Prostate gland (tissue), 2 donors: ENCODE data around the gene SNX6.

Source experiments
- CTCF ChIP-seq, 4 experiments: fragments of 200-600 bp in 2 of 4; fragments of 450-650 bp in 2 of 4; sonication (generic) in 2 of 4; IDR thresholded peaks; 1 replicate in 3 of 4; 2 replicates in 1 of 4; pipeline ENCODE4 v1.5.1; 2016 to 2019; ENCODE audit warnings: antibody characterized with exemption in 4 of 4, mild to moderate bottlenecking in 2 of 4, moderate library complexity in 2 of 4
- POLR2A ChIP-seq: fragments of 450-650 bp; IDR thresholded peaks from one replicate; pipeline ENCODE4 v1.6.1; 2016; ENCODE audit warnings: antibody characterized with exemption, mild to moderate bottlenecking
- POLR2AphosphoS5 ChIP-seq: sonication (generic); formaldehyde crosslinking; IDR thresholded peaks from one replicate; pipeline ENCODE4 v1.6.1; 2017; ENCODE audit warnings: antibody characterized with exemption

GRCh38 chr14:34623506-34623905 lies 6.4 kb downstream of the SNX6 start:
- TF ChIP-seq CTCF (IDR thresholded peaks at IDR 0.05) (no peak), POLR2A (no peak), POLR2AphosphoS5 (no peak)
